A549 (cell line): ENCODE measurements around the gene BEST3. TPM values are rescaled to one million over a fixed set of nuclear protein-coding genes. Genes with fewer than 3 reads are reported as not detected.

ENCODE experiments used
- ATAC-seq, 2 experiments: fragments of 200-7000 bp in 1 of 2; fragments of >200 bp in 1 of 2; cut with Nextera tagmentation in 1 of 2; cut with Tn5 transposase in 1 of 2; 3 replicates each; pipeline versions ENCODE4 v1.8.0 to v1.9.1; 2018 to 2020; ENCODE audit warnings: mild to moderate bottlenecking in 1 of 2, moderate library complexity in 1 of 2
- CTCF ChIA-PET: fragments of 300-600 bp; sonication (Branson Sonifier 250); formaldehyde crosslinking; extraction: SDS; loops from one replicate; lab custom pipeline; 2021; ENCODE audit warnings: antibody characterized with exemption, inconsistent platforms; lab: Yijun Ruan, JAX
- POLR2A ChIA-PET: fragments of 350-600 bp; formaldehyde crosslinking; extraction: SDS; loops from one replicate; lab custom pipeline; 2021; ENCODE audit warnings: antibody characterized with exemption, inconsistent platforms; lab: Yijun Ruan, JAX
- DNase-seq, 2 experiments: peaks; one replicate each; pipeline versions ENCODE4 v3.0.0 to v3.0.0-alpha.2; 2011 to 2016; ENCODE audit warnings: low read depth in 1 of 2, low spot score in 1 of 2
- FAIRE-seq: peaks from 2 replicates; lab custom pipeline; 2011; peaks lifted over from hg19 to GRCh38; lab: Jason Lieb, UNC
- H3K27ac ChIP-seq, 2 experiments: fragments of >200 bp; sonication (Bioruptor Twin); formaldehyde crosslinking; 3 replicates each; pipeline ENCODE4 v1.5.1; 2016 to 2017
- H3K4me1 ChIP-seq: fragments of >200 bp; sonication (Bioruptor Twin); formaldehyde crosslinking; 3 replicates; pipeline ENCODE4 v1.6.1; 2016
- H3K4me2 ChIP-seq: fragments of >200 bp; sonication (Bioruptor Twin); formaldehyde crosslinking; 3 replicates; pipeline ENCODE4 v1.6.1; 2016
- H3K4me3 ChIP-seq: fragments of >200 bp; sonication (Bioruptor Twin); formaldehyde crosslinking; 3 replicates; pipeline ENCODE4 v1.5.1; 2016
- H3K9me3 ChIP-seq: fragments of >200 bp; sonication (Bioruptor Twin); formaldehyde crosslinking; 3 replicates; pipeline ENCODE4 v1.6.1; 2016
- BHLHE40 ChIP-seq: IDR thresholded peaks from 2 replicates; pipeline ENCODE4 v1.6.1; 2012; ENCODE audit warnings: low read depth, low read length, inconsistent platforms
- CBX8 ChIP-seq: fragments of 200-600 bp; sonication (generic); IDR thresholded peaks from 2 replicates; pipeline ENCODE4 v1.6.1; 2016
- ELK1 ChIP-seq: fragments of 150-350 bp; IDR thresholded peaks from 2 replicates; pipeline ENCODE4 v1.6.1; 2014; ENCODE audit warnings: low read depth, mild to moderate bottlenecking, low read length
- JUN ChIP-seq, 2 experiments: fragments of >200 bp; sonication (Bioruptor Twin); formaldehyde crosslinking; IDR thresholded peaks; 2 replicates in 1 of 2; 3 replicates in 1 of 2; pipeline ENCODE4 v1.6.1; 2016 to 2017
- MAX ChIP-seq: IDR thresholded peaks from 2 replicates; pipeline ENCODE4 v1.6.1; 2012
- NPAS2 ChIP-seq: fragments of 250-450 bp; sonication (Bioruptor Pico); IDR thresholded peaks from 2 replicates; pipeline ENCODE4 v1.8.0; 2022; ENCODE audit warnings: mild to moderate bottlenecking, moderate library complexity, borderline replicate concordance
- NR3C1 ChIP-seq: fragments of >200 bp; sonication (Bioruptor Twin); formaldehyde crosslinking; IDR thresholded peaks from 3 replicates; pipeline ENCODE4 v1.6.1; 2017
- PBX3 ChIP-seq: IDR thresholded peaks from 2 replicates; pipeline ENCODE4 v1.6.1; 2012
- POLR2A ChIP-seq: IDR thresholded peaks from 2 replicates; pipeline ENCODE4 v1.6.1; 2012; ENCODE audit warnings: mild to moderate bottlenecking, low read length
- RFX5 ChIP-seq: fragments of 450-650 bp; IDR thresholded peaks from 2 replicates; pipeline ENCODE4 v1.7.1; 2014; ENCODE audit warnings: antibody characterized with exemption, mild to moderate bottlenecking, moderate library complexity
- ZFP36 ChIP-seq: fragments of 450-650 bp; IDR thresholded peaks from 2 replicates; pipeline ENCODE4 v1.6.1; 2014; ENCODE audit warnings: borderline replicate concordance; ENCODE audit not compliant: partially characterized antibody
- WGBS: methylation state at CpG from one replicate; pipeline ENCODE4 v1.1.6; 2017; ENCODE audit errors: missing lambda C conversion rate; 5-methylcytosine and 5-hydroxymethylcytosine counted together
- polyA plus RNA-seq, 4 experiments: library from polyadenylated mRNA; depleted of rRNA in 3 of 4; stranded (reverse); fragments of >200 nt; fragmentation: RNase III in 1 of 4; extraction: RNeasy Plus Mini Kit Qiagen cat#74134 plus additional on column Dnase treatment in 1 of 4; gene quantifications; 2 replicates in 3 of 4; 3 replicates in 1 of 4; pipeline ENCODE4 v1.2.3, GENCODE V29; 2011 to 2017
- TF ChIP-seq, protein P1 (sequence below): fragments of >200 bp; sonication (Bioruptor Twin); formaldehyde crosslinking; IDR thresholded peaks from 3 replicates; pipeline ENCODE4 v1.5.1; 2016
- TF ChIP-seq, protein P2 (sequence below): fragments of >200 bp; sonication (Bioruptor Twin); formaldehyde crosslinking; IDR thresholded peaks from 2 replicates; pipeline ENCODE4 v1.6.1; 2016
- TF ChIP-seq, protein P3 (sequence below): fragments of >200 bp; sonication (Bioruptor Twin); formaldehyde crosslinking; IDR thresholded peaks from 3 replicates; pipeline ENCODE4 v1.6.1; 2016

The BEST3 gene
- polyA plus RNA-seq, 2 of the 4 experiments (the other 2 are of a cell fraction), result 0.57 to 1.2 TPM

- TF ChIP-seq PBX3 (no peak), ZFP36 (no peak), JUN (IDR thresholded peaks at IDR 0.05) (0 out of 5 replicates have a peak, but pooled peaks of 1 of the 2 experiments have one; percentile 41), BHLHE40 (no peak), NR3C1 (no peak), MAX (peak; percentile 32; the same call in 1 of the 2 replicates)
- TF ChIP-seq, protein P1, sequence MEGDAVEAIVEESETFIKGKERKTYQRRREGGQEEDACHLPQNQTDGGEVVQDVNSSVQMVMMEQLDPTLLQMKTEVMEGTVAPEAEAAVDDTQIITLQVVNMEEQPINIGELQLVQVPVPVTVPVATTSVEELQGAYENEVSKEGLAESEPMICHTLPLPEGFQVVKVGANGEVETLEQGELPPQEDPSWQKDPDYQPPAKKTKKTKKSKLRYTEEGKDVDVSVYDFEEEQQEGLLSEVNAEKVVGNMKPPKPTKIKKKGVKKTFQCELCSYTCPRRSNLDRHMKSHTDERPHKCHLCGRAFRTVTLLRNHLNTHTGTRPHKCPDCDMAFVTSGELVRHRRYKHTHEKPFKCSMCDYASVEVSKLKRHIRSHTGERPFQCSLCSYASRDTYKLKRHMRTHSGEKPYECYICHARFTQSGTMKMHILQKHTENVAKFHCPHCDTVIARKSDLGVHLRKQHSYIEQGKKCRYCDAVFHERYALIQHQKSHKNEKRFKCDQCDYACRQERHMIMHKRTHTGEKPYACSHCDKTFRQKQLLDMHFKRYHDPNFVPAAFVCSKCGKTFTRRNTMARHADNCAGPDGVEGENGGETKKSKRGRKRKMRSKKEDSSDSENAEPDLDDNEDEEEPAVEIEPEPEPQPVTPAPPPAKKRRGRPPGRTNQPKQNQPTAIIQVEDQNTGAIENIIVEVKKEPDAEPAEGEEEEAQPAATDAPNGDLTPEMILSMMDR, result peak; percentile 68
- TF ChIP-seq, protein P2, sequence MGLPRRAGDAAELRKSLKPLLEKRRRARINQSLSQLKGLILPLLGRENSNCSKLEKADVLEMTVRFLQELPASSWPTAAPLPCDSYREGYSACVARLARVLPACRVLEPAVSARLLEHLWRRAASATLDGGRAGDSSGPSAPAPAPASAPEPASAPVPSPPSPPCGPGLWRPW, result no peak
Measured at GRCh38 chr12:69738351-69739286, 39.5 kb upstream of the BEST3 start, which contains the start of gene RAB3IP (continued).

GRCh38 chr12:69733638-69734037 lies 34.5 kb upstream of the BEST3 start:
- ATAC-seq (no peak), DNase-seq (no peak), FAIRE-seq (no peak)
- 0% methylated on average over 1 of the region's 1 CpG for WGBS
- no peak for TF ChIP-seq POLR2A
- TF ChIP-seq, protein P3, sequence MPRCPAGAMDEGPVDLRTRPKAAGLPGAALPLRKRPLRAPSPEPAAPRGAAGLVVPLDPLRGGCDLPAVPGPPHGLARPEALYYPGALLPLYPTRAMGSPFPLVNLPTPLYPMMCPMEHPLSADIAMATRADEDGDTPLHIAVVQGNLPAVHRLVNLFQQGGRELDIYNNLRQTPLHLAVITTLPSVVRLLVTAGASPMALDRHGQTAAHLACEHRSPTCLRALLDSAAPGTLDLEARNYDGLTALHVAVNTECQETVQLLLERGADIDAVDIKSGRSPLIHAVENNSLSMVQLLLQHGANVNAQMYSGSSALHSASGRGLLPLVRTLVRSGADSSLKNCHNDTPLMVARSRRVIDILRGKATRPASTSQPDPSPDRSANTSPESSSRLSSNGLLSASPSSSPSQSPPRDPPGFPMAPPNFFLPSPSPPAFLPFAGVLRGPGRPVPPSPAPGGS, result no peak
- TF ChIP-seq BHLHE40, result no peak
- no peak for TF ChIP-seq NPAS2 (CRISPR knock-in tag)
- TF ChIP-seq ELK1, result no peak
- TF ChIP-seq RFX5, result no peak
- Histone ChIP-seq H3K4me3 (no peak overlapping the region), H3K4me1 (peaks cover 4% of the 10 kb centered on the region; the same call in 1 of the 3 replicates), H3K27ac (no peak overlapping the region), H3K4me2 (no peak overlapping the region), H3K9me3 (no peaks in the 10 kb centered on the region)
- ChIA-PET POLR2A (no interaction called here), CTCF (interaction anchor here (0.7 kb wide), 1 partner anchor 26 kb away, joined by 3 read pairs; no protein-coding TSS in a partner anchor)

- no peak overlapping the region for H3K4me3 ChIP-seq
- FAIRE-seq (peak; percentile 32), DNase-seq (no peak), ATAC-seq (no peak)
- H3K27ac ChIP-seq, result no peak overlapping the region
- no peak for TF ChIP-seq CBX8
- TF ChIP-seq NPAS2 (CRISPR knock-in tag), result no peak
- POLR2A ChIA-PET, result no interaction called here
- H3K4me2 ChIP-seq, result no peak overlapping the region
- H3K4me1 ChIP-seq, result no peaks in the 10 kb centered on the region
- no peaks in the 10 kb centered on the region for H3K9me3 ChIP-seq
- WGBS, result 14% methylated on average over 1 of the region's 1 CpG
- CTCF ChIA-PET, result no interaction called here
Measured at GRCh38 chr12:69732088-69732487, 33.0 kb upstream of the BEST3 start.
